GM18867 (cell line): ENCODE results near the gene EPHA3.
"Not testable (repeated sequence)": the region's sequence is repeated elsewhere in the genome, so short reads cannot be mapped to it uniquely, and the experiment has no call there.

ENCODE experiments used
- ATAC-seq: cut with Tn5 transposase; IDR thresholded peaks from one replicate; pipeline ENCODE4 v1.9.1; 2021; ENCODE audit warnings: mild to moderate bottlenecking, moderate library complexity; ENCODE audit not compliant: unreplicated experiment

EPHA3 gene

DNA sequence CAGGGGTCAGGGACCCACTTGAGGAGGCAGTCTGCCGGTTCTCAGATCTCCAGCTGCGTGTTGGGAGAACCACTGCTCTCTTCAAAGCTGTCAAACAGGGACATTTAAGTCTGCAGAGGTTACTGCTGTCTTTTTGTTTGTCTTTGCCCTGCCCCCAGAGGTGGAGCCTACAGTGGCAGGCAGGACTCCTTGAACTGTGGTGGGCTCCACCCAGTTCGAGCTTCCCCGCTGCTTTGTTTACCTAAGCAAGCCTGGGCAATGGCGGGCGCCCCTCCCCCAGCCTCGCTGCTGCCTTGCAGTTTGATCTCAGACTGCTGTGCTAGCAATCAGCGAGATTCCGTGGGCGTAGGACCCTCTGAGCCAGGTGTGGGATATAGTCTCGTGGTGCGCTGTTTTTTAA, 243.5 kb downstream of the EPHA3 start:
- ATAC-seq, result not testable (repeated sequence)

DNA sequence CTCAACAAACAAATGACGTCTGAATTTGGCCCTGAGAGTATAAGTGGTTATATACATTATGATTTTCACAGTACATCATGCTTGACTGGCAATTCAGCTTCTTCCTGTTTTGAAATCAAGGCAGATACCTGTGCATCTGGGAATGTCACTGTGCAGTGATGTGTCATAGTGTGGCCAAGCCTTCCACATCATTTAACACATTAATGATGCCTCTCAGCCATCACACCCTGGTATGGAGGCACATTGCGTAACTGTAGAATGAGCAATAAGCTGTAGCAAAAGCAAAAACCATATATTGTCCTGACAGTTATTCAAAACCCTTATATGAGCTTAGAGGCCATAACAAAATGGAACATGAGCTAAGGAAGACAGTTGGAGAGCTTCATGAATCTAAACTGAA, 246.0 kb downstream of the EPHA3 start:
- ATAC-seq, result no peak

DNA sequence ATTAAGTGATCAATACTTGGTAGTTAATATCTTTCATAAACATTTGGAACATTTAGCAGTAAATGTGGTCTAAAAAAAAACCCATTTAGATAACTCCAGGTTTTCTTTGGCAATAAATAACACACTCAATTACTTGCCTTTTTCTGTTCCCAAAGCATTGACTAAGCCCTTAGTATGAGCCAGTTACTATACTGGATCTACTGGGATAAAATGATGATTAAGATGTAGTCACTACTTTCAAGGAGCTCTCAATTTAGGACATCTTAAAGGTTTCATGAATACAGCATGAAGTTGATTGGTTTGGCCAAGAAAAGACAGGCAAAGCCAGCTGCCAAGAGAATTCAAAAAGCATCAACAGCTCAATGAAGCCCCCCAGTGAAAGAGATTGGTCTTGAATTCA, 250.9 kb downstream of the EPHA3 start:
- ATAC-seq, result no peak

DNA sequence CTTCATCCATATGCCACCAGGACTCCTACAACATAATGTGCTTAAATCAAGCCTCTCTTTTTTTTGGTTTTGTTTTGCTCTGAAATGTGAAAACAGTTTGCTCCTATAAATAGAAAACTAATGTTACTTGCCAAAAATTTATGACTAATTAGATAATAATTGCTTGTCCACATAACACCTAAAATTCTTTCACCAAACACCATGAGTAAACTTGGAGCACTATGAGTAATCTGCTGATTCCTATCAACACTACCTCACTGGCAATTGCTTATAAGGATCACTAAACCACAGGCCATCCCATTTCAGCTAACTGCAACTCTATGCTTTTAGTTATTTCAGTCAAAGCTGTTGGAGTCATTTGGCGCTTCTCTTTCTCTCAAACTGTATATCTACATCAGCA, 252.7 kb downstream of the EPHA3 start:
- no peak for ATAC-seq

DNA sequence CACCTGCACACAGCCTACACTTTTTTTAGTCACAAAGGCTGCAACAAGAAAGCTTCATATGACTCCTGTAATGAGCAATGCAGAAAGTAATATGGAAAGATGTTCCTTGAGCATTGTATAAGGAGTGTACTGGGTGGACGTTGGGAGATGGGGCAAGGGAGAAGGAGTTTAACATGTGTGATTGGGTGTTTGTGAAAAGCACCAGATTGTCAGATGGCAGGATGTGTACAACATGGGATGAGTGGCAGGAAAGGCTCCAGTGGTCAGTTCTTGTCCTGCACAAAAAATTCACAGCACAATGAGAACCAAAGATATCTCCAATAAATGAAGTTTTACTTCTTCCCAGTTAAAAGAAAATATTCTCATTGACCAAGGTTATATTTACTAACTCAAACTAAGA, 255.1 kb downstream of the EPHA3 start:
- no peak for ATAC-seq

DNA sequence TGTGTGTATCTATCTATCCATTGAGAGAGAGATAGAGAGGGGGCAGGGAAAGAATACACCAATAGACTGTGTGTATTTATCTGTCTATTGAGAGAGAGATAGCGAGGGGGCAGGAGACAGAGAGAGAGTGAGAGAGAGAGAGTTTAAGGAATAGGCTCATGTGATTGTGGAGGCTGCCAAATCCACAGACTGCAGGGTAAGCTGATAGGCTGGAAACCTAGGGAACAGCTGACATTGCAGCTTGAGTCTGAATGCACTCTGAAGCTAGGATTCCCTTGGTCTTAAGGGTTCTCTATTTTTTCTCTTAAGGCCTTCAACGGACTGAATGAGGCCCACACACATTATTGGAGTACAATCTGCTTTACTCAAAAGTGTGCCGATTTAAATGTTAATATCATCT, 255.8 kb downstream of the EPHA3 start:
- ATAC-seq, result no peak

DNA sequence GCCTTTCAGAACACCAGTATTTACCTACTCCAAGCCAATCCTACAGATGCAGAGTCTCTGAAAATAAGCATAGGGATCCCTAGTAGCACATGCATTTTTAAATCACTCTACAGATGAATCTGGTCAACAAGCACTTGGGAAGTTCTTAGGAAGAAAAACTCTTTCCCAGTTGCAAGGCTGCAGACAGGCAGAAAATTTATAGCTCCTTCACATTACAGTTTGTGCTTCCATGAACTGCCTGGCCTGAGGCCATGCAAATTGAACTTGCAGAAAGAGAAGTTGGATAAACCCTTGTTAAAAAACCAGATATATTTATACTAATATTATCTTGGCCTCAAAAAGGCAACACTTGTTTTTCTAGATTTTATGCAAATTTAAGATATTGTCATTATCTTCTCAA, 256.9 kb downstream of the EPHA3 start:
- ATAC-seq, result no peak

DNA sequence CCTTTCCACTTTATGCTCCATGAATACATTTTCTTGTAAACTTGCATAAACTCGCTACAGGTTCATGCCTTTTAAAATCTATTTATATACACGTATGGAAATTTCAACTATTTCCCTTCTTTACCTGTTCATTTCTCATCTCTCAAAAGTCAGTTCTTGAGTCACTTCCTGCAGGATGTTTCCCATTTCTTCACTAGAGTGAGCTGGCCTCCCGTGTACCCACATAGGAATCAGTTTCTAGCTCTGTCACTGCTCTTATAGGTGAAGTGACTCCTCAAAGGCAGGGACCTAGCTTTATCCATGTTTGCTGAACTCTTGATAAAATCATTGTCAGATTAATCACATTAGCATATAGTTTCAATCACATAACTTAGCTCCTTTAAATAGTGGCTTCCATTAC, 259.7 kb downstream of the EPHA3 start:
- ATAC-seq, result no peak

DNA sequence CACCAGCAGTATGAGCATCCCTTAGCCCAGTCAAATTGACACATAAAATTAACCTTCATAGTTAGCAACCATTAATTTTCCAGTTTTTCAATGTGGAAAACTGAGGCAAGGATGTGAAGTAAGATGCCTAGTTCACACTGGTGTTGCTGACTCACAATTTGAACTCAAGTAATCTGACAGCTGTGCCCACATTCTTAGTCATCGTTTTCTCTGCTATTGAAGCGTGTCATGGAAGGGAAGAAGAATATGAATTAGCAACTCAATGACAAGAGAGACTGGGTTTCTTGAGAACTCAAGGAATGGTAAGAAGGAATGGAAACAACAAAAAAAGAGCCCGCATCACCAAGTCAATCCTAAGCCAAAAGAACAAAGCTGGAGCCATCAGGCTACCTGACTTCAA, 261.4 kb downstream of the EPHA3 start:
- ATAC-seq, result no peak

DNA sequence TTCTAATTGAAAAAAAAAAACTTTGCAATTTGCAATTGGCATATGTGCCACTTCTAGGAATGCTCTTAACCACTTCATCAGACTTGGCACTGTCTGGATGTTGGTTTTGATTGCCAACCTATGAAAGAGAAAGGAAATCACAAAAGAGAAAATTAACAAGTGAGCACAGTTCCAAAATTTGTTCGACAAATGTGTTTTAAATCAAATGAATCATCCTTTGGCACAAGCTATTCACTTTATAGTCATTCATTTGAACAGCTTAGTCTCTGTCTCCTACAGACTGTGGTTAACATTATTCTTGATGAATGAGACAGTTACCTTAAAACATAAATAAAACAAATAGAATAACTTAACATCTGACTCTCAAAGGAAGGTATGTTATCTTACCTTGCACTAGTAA, 265.0 kb downstream of the EPHA3 start:
- no peak for ATAC-seq

DNA sequence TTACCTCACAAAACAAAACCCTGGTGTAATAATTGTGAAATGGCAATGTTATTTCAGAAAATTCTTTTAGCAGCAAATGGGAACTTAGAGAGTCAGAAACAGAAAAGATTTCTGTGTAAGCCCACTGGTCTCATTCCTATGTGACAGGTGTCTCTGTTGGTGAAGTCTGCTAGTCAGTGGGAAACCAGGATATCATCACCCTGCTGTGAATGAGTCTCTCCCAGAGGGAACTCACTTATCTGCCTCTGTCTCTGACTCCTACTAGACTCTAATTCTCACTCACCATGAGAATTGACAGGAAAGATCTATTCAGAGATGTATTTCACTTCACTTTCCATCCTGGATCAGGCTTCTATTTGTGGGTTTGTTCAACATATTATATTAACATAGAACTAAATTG, 266.0 kb downstream of the EPHA3 start:
- ATAC-seq, result no peak

DNA sequence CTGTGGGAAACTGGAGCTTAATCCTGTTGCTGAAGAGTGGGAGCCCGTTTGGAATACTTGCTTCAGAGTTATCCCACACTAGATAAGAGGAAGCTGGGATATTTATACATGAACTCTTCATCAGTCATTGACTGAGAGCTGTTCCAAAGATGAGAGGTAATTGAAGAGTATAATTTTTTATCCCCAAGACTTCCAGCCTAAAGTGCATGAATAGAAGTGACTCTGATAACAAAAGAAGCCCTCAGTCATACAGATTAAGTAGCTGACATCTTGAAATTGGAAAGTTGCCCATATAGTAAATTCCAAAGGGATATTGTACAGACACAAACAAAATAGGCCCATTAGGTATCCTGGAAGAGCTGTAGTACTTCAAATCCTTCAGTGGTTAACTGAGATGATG, 268.0 kb downstream of the EPHA3 start:
- ATAC-seq, result no peak

DNA sequence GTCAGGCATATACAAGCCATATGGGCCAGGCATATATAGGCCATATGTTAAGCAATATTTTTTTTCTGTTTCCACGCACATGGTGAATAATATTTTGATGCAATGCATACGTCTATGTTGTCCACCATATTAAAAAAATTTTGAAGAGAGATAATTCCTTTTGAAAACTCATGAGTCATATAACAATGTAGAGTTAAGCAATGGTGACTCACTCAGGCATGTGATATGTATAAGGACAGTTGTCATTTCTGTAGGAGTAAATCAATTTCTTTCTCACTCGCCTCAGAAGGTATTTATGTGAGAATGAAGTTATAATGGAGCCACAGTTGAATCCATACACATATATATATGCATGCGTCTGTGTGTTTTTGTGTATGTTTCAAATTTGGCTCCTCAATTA, 272.6 kb downstream of the EPHA3 start:
- ATAC-seq, result no peak

DNA sequence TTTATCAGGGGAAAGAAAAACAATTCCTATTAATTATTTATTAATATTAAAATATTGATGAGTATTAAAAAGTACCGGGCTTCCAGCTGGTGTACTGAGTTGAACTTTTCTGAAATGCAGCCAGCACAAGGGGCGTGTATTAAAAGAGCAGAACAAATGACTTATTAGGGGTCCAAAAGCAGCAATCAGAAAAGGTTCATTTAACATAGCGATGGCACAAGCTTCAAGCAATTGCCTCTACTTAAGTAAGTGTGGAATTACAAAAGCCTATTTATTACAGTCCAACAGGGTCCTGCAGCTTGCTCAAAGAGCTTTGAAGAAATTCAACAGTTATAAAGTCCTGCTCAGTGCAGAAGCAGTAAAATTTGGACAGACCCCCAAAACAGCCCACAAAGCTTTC, 285.6 kb downstream of the EPHA3 start:
- no peak for ATAC-seq

DNA sequence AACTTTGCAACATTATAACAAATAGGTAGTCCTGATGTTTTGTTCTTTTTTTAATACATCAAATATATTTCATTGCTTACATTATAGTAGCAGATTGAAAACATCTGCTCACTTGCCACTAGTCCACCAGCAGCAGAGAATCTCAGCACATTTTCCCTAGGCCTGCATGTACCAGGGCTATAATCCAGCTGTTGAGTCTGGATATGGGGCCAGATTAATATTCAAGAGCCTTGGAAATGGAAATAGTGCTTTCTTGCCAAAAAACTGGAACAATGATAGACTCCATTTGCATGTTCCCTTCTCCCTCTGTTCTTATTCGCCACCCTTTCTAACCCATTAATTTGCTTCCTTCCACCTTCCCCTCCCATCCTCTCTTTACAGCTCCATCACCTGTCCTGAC, 288.0 kb downstream of the EPHA3 start:
- ATAC-seq, result no peak

DNA sequence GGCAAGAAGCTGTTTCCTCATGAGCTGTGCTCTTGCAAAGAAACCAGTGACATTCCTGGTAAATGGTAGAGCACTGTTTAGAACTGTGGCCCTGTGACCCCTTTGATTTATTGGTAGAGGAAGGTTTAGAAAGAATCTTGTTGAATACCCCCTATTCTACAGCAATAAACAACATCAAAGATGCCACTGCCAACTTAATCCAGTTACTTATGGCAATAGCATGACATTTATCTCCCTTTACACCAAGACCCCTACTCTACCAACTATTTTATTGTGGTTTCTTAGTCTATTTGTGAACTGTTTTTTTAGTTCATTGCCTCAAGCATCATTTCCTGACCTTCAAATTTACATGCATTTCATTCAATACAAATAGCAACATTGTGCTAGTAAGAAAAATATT, 288.6 kb downstream of the EPHA3 start:
- ATAC-seq, result no peak

DNA sequence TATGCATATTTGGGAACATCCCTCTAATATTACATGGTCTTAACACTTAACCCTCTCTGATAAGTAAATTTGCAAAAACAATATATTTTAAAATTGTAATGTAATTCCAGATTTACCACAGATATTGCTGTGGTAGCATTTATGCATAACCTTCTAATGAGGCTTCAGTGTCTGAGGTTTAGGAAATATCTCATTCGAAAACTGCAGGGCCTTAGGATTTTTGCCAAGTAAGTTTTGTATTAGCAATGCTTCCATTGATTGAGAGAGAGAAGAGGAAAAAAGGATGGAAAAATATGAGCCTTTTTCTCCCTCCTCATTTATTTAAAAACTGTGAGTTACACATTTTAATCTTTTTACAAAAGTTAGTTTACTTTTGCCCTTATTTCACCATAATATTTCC, 294.6 kb downstream of the EPHA3 start:
- ATAC-seq, result no peak

DNA sequence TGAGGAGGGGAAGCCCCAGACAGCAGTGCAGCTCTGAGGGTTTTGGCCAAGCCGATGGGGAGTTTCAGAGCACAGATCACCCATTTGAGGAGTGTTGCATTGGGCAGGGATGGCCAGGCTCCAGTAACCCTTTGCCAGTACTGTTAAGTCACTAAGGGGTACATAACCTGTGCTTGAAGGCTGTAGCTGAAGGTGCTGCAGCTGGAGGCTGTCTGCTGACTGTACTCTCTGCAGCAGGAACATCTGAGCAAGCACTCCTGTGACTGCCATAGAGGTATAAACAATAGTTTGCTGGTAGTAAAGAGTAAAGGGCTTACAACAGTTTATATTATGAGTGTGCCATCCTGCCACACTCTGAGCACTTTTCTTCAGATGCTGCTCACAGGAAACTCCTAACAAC, 297.8 kb downstream of the EPHA3 start:
- no peak for ATAC-seq

DNA sequence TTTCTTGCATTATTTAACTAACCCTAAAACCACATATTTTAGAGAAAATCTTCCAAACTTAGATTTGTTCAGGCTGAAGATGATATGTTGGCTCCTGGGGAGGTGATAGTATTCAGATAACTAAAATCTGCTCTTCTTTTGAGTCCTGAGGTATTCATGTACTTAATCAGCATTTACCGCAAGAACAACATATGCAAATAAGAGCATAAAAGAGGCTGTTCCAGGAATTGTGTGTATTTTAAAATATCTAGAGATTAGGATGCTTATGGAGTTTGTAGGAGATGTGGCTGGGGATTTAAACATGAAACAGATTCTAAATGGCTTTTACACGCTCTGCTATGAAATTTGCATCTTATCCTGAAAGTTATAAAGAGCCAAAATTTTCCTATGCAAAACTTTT, 298.2 kb downstream of the EPHA3 start:
- ATAC-seq, result no peak

DNA sequence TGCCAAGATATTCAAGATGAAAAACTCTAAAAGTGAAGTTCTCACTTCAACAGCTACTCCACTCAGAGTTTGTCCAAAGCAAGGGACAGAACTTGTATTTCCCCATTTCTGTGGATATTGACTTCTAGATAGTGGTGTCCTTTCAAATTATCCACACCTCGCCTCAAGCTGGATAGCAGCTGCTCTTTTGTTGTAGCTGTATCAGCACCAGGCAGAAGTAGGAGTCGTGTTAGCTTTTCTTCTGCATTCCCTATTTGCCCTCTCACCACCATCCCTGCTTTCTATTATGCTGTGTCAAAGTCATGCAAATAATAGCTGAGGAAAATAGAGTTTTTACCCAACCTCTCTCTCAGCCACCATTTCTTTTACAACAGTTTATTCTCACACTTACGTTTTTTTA, 303.8 kb downstream of the EPHA3 start:
- ATAC-seq, result no peak

DNA sequence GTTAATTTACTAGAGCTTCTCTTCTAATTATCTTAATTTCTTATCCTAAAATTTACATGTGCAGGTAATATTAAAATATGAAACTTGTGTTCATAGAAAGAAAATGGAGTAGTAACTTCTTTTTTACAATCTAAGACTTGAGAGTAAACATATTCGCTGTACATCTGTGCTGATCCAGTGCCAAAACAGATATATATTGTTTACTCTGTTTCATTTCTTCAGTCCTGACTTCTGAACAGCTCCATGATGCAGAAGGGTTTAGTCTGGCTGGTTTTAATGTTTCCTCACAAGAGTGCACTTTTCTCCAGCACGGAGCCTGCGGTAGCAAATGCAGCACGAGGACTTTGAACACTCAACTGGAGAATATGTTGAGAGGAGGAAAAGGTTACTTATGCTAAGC, 306.8 kb downstream of the EPHA3 start:
- ATAC-seq, result no peak

DNA sequence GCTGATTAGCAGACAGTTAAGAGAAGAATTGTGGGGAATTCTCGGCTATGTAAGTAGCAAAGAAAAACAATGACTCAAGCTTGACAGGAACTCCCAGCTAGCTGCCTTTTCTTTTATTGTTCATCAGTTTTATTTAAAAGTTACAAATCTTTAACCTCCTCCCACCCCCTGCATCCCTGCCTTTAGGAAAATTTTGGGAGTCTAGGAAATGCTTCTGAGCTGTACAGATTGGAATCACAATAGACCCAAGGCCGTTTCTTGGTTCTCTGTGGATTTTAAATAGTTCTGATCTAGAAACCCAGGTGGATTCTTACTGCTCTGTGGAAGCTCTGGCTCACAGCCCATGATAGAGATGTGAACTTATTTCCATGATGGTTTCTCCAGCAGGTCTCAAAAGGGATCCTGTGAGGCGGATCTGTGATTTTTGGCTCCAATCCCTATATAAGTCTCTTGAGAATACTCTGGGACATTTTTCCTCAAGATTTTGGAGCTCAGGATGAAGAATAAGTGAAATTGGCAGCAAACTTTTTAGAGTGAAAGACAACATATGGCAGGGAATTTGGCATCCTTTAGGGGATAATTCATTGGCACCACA, 312.3 kb downstream of the EPHA3 start:
- ATAC-seq, result no peak

DNA sequence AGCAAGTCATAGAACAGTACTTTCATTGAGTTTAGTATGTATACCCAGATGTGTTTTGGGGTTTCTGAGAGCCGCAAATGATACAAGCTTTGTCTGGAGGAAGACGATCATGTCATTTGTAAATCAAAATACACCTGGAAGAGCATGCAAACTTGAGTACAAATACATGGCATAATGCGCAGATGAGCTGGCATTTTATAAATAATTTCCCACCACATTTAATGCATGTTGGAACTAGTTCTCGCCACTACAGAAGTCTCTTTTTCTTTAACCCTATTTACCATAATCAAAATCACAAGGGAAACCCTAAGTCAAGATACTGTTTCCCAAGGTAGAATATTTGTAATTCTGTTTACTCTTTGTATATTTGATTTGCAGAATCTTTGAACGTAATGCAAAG, 318.6 kb downstream of the EPHA3 start:
- no peak for ATAC-seq
